Spleen (tissue), 11 donors: ENCODE measurements around the gene JAKMIP1. TPM values are rescaled to one million over a fixed set of nuclear protein-coding genes. Genes with fewer than 3 reads are reported as not detected.

ENCODE experiments used
- DNase-seq: peaks from one replicate; pipeline ENCODE4 v3.0.0-alpha.2; 2020
- H3K27ac ChIP-seq, 8 donors: fragments of 200-600 bp; sonication (generic) in 7 of 8; 1 replicate in 4 of 8; 2 replicates in 4 of 8; pipeline versions ENCODE4 v1.5.0 to v1.8.0; 2016 to 2021; ENCODE audit warnings: inconsistent platforms in 4 of 8, mild to moderate bottlenecking in 4 of 8, moderate library complexity in 1 of 8
- H3K27me3 ChIP-seq, 7 donors: fragments of 200-600 bp; sonication (generic) in 6 of 7; replicated peaks in 1 of 7; 1 replicate in 4 of 7; 2 replicates in 3 of 7; pipeline versions ENCODE4 v1.5.0 to v1.8.0; 2016 to 2021; ENCODE audit warnings: inconsistent platforms in 3 of 7, mild to moderate bottlenecking in 1 of 7
- H3K36me3 ChIP-seq, 6 donors: fragments of 200-600 bp; sonication (generic) in 5 of 6; 1 replicate in 4 of 6; 2 replicates in 2 of 6; pipeline versions ENCODE4 v1.5.0 to v1.8.0; 2016 to 2021; ENCODE audit warnings: inconsistent platforms in 2 of 6
- H3K4me1 ChIP-seq, 6 donors: fragments of 200-600 bp; sonication (generic) in 5 of 6; 1 replicate in 3 of 6; 2 replicates in 3 of 6; pipeline versions ENCODE4 v1.5.0 to v1.8.0; 2016 to 2021; ENCODE audit warnings: inconsistent platforms in 3 of 6
- H3K4me3 ChIP-seq, 8 donors: fragments of 200-600 bp; sonication (generic) in 7 of 8; 1 replicate in 4 of 8; 2 replicates in 4 of 8; pipeline versions ENCODE4 v1.5.0 to v1.8.0; 2016 to 2021; ENCODE audit warnings: inconsistent platforms in 4 of 8, mild to moderate bottlenecking in 4 of 8, moderate library complexity in 2 of 8
- H3K9me3 ChIP-seq, 8 donors: fragments of 200-600 bp; sonication (generic) in 7 of 8; 1 replicate in 4 of 8; 2 replicates in 4 of 8; pipeline versions ENCODE4 v1.5.0 to v1.8.0; 2016 to 2021; ENCODE audit warnings: inconsistent platforms in 4 of 8
- CTCF ChIP-seq, 11 experiments: fragments of 200-600 bp in 7 of 11; fragments of 450-650 bp in 4 of 11; sonication (generic) in 4 of 11; IDR thresholded peaks in 8 of 11; conservative IDR thresholded peaks in 3 of 11; 1 replicate in 7 of 11; 2 replicates in 4 of 11; pipeline versions ENCODE4 v1.4.0 to v1.8.0; 2016 to 2021; ENCODE audit warnings: antibody characterized with exemption in 11 of 11, inconsistent platforms in 4 of 11, mild to moderate bottlenecking in 1 of 11
- POLR2A ChIP-seq, 3 donors: fragments of 450-650 bp; IDR thresholded peaks; one replicate each; pipeline ENCODE4 v1.5.1; 2017; ENCODE audit warnings: antibody characterized with exemption in 3 of 3, mild to moderate bottlenecking in 1 of 3
- POLR2AphosphoS5 ChIP-seq, 3 donors: sonication (generic); formaldehyde crosslinking; IDR thresholded peaks; one replicate each; pipeline ENCODE4 v1.5.1; 2017; ENCODE audit warnings: antibody characterized with exemption in 3 of 3
- WGBS, 5 donors: extraction: QIAGEN DNeasy Blood & Tissue Kit in 3 of 5; methylation state at CpG; one replicate each; pipeline versions ENCODE4 v1.1.5 to v1.1.7; 2013 to 2018; 5-methylcytosine and 5-hydroxymethylcytosine counted together
- intact Hi-C: fragments of 100-400 bp; cut with DNase I; formaldehyde crosslinking; loops from one replicate; pipeline ENCODE4 v1.15.0; 2023; ENCODE audit warnings: low total_unique reads
- polyA plus RNA-seq, 3 donors: library from polyadenylated mRNA; stranded (reverse); fragments of 200-250 nt; gene quantifications; one replicate each; pipeline ENCODE4 v1.2.1, GENCODE V29; 2013
- total RNA-seq, 7 donors: library from RNA; depleted of rRNA in 3 of 7; stranded (reverse); fragments of >200 nt in 3 of 7; fragmentation: NEBNext Ultra II Directional in 4 of 7; extraction: Animal tissue kit (Norgen Biotek cat#: 25700) in 4 of 7; gene quantifications; one replicate each; pipeline versions ENCODE4 v1.1.0 to v1.2.1, GENCODE V29; 2016 to 2021
- donor health status: healthy with polysubstance abuse.
- donor health status: DM: no; HTN: no; CAD: no; lungs with moderate emphysema.
- donor health status: DM: no; HTN: no; CAD: no.
- donor health status: Bipolar disorder and iron deficiency.
- donor health status: healthy.
- donor health status: DM: no; HTN: no; CAD: no.
- donor health status: DM: yes; HTN: yes; CAD: no.

The JAKMIP1 gene
- total and polyA plus RNA-seq, 10 donors = 0.37 to 8.7 (median 2.6) TPM

- 73 to 80% (median 74%) methylated on average over 11 of the region's 11 CpGs for whole genome bisulfite sequencing, 5 donors
- DNase-seq = peak; percentile 73
Observed at GRCh38 chr4:6134612-6135220, 65.6 kb downstream of the JAKMIP1 start.

GRCh38 chr4:6132716-6133115 lies 67.6 kb downstream of the JAKMIP1 start:
- H3K9me3 ChIP-seq = no peaks in the 10 kb centered on the region
- H3K27me3 ChIP-seq = peaks cover 0 to 16% (median 0%) of the 10 kb centered on the region in 7 donors
- TF ChIP-seq POLR2AphosphoS5 (IDR thresholded peaks at IDR 0.05) (no peak), CTCF (IDR thresholded peaks at IDR 0.05 in 8 of 11, conservative IDR thresholded peaks at IDR 0.05 in 3 of 11) (no peak), POLR2A (IDR thresholded peaks at IDR 0.05) (no peak)
- H3K4me3 ChIP-seq = no peak overlapping the region
- no peak for DNase-seq
- H3K4me1 ChIP-seq = no peaks in the 10 kb centered on the region
- WGBS, 5 donors = 78 to 90% (median 83%) methylated on average over 2 of the region's 2 CpGs
- intact Hi-C loops = no loop called here
- no peaks in the 10 kb centered on the region for H3K36me3 ChIP-seq
- no peak overlapping the region for H3K27ac ChIP-seq

More at GRCh38 chr4:6134612-6135220, 65.6 kb downstream of the JAKMIP1 start:
- TF ChIP-seq CTCF (IDR thresholded peaks at IDR 0.05 in 8 of 11, conservative IDR thresholded peaks at IDR 0.05 in 3 of 11) = peak in 7 of 11 experiments; percentile 21 to 45 (median 38)
- no peak for TF ChIP-seq POLR2A (IDR thresholded peaks at IDR 0.05)
- TF ChIP-seq POLR2AphosphoS5 (IDR thresholded peaks at IDR 0.05) = peak in 1 of 3 donors; percentile 31
- Histone ChIP-seq H3K4me1 (no peaks in the 10 kb centered on the region), H3K36me3 (no peaks in the 10 kb centered on the region), H3K27ac (no peak overlapping the region), H3K9me3 (no peaks in the 10 kb centered on the region), H3K4me3 (no peak overlapping the region), H3K27me3 (no peaks in the 10 kb centered on the region)
- intact Hi-C loops = no loop called here

- H3K36me3 ChIP-seq = no peaks in the 10 kb centered on the region
- H3K27ac ChIP-seq = no peak overlapping the region
- WGBS, 5 donors = 76 to 89% (median 87%) methylated on average over 3 to 11 of the region's 11 CpGs
- no peaks in the 10 kb centered on the region for H3K4me1 ChIP-seq
- H3K27me3 ChIP-seq = peaks cover 0 to 27% (median 0%) of the 10 kb centered on the region in 7 donors
- no peak overlapping the region for H3K4me3 ChIP-seq
- no peaks in the 10 kb centered on the region for H3K9me3 ChIP-seq
- intact Hi-C loops = no loop called here
- peak; percentile 66 for DNase-seq
- TF ChIP-seq CTCF (IDR thresholded peaks at IDR 0.05 in 8 of 11, conservative IDR thresholded peaks at IDR 0.05 in 3 of 11) (no peak), POLR2AphosphoS5 (IDR thresholded peaks at IDR 0.05) (no peak), POLR2A (IDR thresholded peaks at IDR 0.05) (no peak)
Observed at GRCh38 chr4:6128221-6128850, 72.0 kb downstream of the JAKMIP1 start.

GRCh38 chr4:6126971-6127745 lies 73.2 kb downstream of the JAKMIP1 start:
- peak; percentile 36 for DNase-seq
- Histone ChIP-seq H3K27me3 (peaks cover 0 to 27% (median 0%) of the 10 kb centered on the region in 7 donors), H3K4me1 (no peaks in the 10 kb centered on the region), H3K9me3 (no peaks in the 10 kb centered on the region), H3K27ac (no peak overlapping the region), H3K36me3 (no peaks in the 10 kb centered on the region), H3K4me3 (no peak overlapping the region)
- 78 to 83% (median 82%) methylated on average over 14 to 20 of the region's 20 CpGs for WGBS, 5 donors
- intact Hi-C loops = no loop called here
- TF ChIP-seq CTCF (IDR thresholded peaks at IDR 0.05 in 8 of 11, conservative IDR thresholded peaks at IDR 0.05 in 3 of 11) = no peak
- TF ChIP-seq POLR2A (IDR thresholded peaks at IDR 0.05) = no peak
- TF ChIP-seq POLR2AphosphoS5 (IDR thresholded peaks at IDR 0.05) = no peak
